Tibial artery (tissue), 4 donors: ENCODE results near the gene ARFGEF3.

Source experiments
- DNase-seq, 2 donors: peaks; one replicate each; pipeline ENCODE4 v3.0.0-alpha.2; 2019
- H3K27ac ChIP-seq, 2 donors: fragments of 200-600 bp; sonication (generic) in 1 of 2; 1 replicate in 1 of 2; 2 replicates in 1 of 2; pipeline ENCODE4 v1.5.1; 2018 to 2019; ENCODE audit warnings: mild to moderate bottlenecking in 1 of 2
- H3K27me3 ChIP-seq, 2 donors: fragments of 200-600 bp; sonication (generic) in 1 of 2; one replicate each; pipeline versions ENCODE4 v1.5.1 to v1.6.0; 2016 to 2019
- H3K36me3 ChIP-seq, 3 donors: fragments of 200-600 bp; sonication (generic) in 2 of 3; one replicate each; pipeline ENCODE4 v1.5.1; 2016 to 2019; ENCODE audit warnings: mild to moderate bottlenecking in 2 of 3
- H3K4me1 ChIP-seq, 4 donors: fragments of 200-600 bp; sonication (generic) in 2 of 4; 1 replicate in 3 of 4; 2 replicates in 1 of 4; pipeline ENCODE4 v1.5.1; 2016 to 2019
- H3K4me3 ChIP-seq, 2 donors: fragments of 200-600 bp; sonication (generic) in 1 of 2; 1 replicate in 1 of 2; 2 replicates in 1 of 2; pipeline ENCODE4 v1.5.1; 2018 to 2019; ENCODE audit warnings: mild to moderate bottlenecking in 2 of 2
- H3K9me3 ChIP-seq, 3 donors: fragments of 200-600 bp; sonication (generic) in 1 of 3; one replicate each; pipeline ENCODE4 v1.5.1; 2016 to 2019
- CTCF ChIP-seq, 2 experiments: fragments of 200-600 bp in 1 of 2; fragments of 450-650 bp in 1 of 2; IDR thresholded peaks; one replicate each; pipeline ENCODE4 v1.5.1; 2017 to 2019; ENCODE audit warnings: antibody characterized with exemption in 2 of 2, mild to moderate bottlenecking in 1 of 2, moderate library complexity in 1 of 2
- intact Hi-C: fragments of 100-400 bp; cut with DNase I; formaldehyde crosslinking; loops from one replicate; pipeline ENCODE4 v1.15.0; 2023; ENCODE audit warnings: low total_unique reads

Gene ARFGEF3

GRCh38 chr6:138264372-138264880 lies 102.7 kb downstream of the ARFGEF3 start:
- H3K27me3 ChIP-seq = no peaks in the 10 kb centered on the region
- no peaks in the 10 kb centered on the region for H3K9me3 ChIP-seq
- no peak overlapping the region for H3K4me3 ChIP-seq
- H3K27ac ChIP-seq = no peak overlapping the region
- no peaks in the 10 kb centered on the region for H3K4me1 ChIP-seq
- no peak for TF ChIP-seq CTCF (IDR thresholded peaks at IDR 0.05)
- DNase-seq = no peak
- peaks cover 0 to 10% (median 0%) of the 10 kb centered on the region in 3 donors for H3K36me3 ChIP-seq
- intact Hi-C loops = no loop called here

GRCh38 chr6:138266095-138266494 lies 104.4 kb downstream of the ARFGEF3 start:
- no peak overlapping the region for H3K4me3 ChIP-seq
- no peak for TF ChIP-seq CTCF (IDR thresholded peaks at IDR 0.05)
- no peaks in the 10 kb centered on the region for H3K27me3 ChIP-seq
- H3K9me3 ChIP-seq = no peaks in the 10 kb centered on the region
- no peak for DNase-seq
- intact Hi-C loops = no loop called here
- no peak overlapping the region for H3K27ac ChIP-seq
- peaks cover 0 to 10% (median 0%) of the 10 kb centered on the region in 3 donors for H3K36me3 ChIP-seq
- no peaks in the 10 kb centered on the region for H3K4me1 ChIP-seq

- TF ChIP-seq CTCF (IDR thresholded peaks at IDR 0.05) = no peak
- Histone ChIP-seq H3K27ac (no peak overlapping the region), H3K9me3 (no peaks in the 10 kb centered on the region), H3K4me3 (no peak overlapping the region), H3K36me3 (peaks cover 0 to 3% (median 0%) of the 10 kb centered on the region in 3 donors), H3K4me1 (no peaks in the 10 kb centered on the region), H3K27me3 (no peaks in the 10 kb centered on the region)
- no peak for DNase-seq
- intact Hi-C loops = no loop called here
Measured at GRCh38 chr6:138267971-138268895, 106.5 kb downstream of the ARFGEF3 start.

- Histone ChIP-seq H3K27me3 (no peaks in the 10 kb centered on the region), H3K36me3 (no peaks in the 10 kb centered on the region), H3K27ac (no peak overlapping the region), H3K9me3 (no peaks in the 10 kb centered on the region), H3K4me3 (no peak overlapping the region), H3K4me1 (no peaks in the 10 kb centered on the region)
- DNase-seq = no peak
- TF ChIP-seq CTCF (IDR thresholded peaks at IDR 0.05) = no peak
- intact Hi-C loops = no loop called here
Measured at GRCh38 chr6:138271451-138271850, 109.7 kb downstream of the ARFGEF3 start.

- H3K36me3 ChIP-seq = no peaks in the 10 kb centered on the region
- intact Hi-C loops = no loop called here
- no peaks in the 10 kb centered on the region for H3K4me1 ChIP-seq
- H3K9me3 ChIP-seq = no peaks in the 10 kb centered on the region
- no peak overlapping the region for H3K4me3 ChIP-seq
- no peak for TF ChIP-seq CTCF (IDR thresholded peaks at IDR 0.05)
- no peak for DNase-seq
- no peak overlapping the region for H3K27ac ChIP-seq
- H3K27me3 ChIP-seq = no peaks in the 10 kb centered on the region
Measured at GRCh38 chr6:138272533-138273315, 111.0 kb downstream of the ARFGEF3 start.
